Liver (tissue), 9 donors: Measurements from ENCODE around the gene APEX1. TPM values are rescaled to one million over a fixed set of nuclear protein-coding genes. Genes with fewer than 3 reads are reported as not detected.

Experiments used
- DNase-seq: peaks from one replicate; pipeline ENCODE4 v3.0.0-alpha.2; 2017; ENCODE audit warnings: low spot score
- H3K27ac ChIP-seq, 2 donors: one replicate each; pipeline ENCODE4 v1.7.0; 2013; ENCODE audit warnings: inconsistent platforms in 2 of 2, low read length in 2 of 2, control low read depth in 1 of 2, low read depth in 1 of 2, mild to moderate bottlenecking in 1 of 2
- H3K27me3 ChIP-seq, 4 donors: one replicate each; pipeline versions ENCODE4 v1.6.1 to v1.7.0; 2013; ENCODE audit warnings: low read length in 3 of 4, inconsistent platforms in 1 of 4, mild to moderate bottlenecking in 1 of 4, moderate library complexity in 1 of 4; ENCODE audit not compliant: control insufficient read depth in 4 of 4, insufficient read depth in 4 of 4
- H3K36me3 ChIP-seq, 4 donors: one replicate each; pipeline versions ENCODE4 v1.6.1 to v1.7.0; 2013; ENCODE audit warnings: low read length in 3 of 4, mild to moderate bottlenecking in 3 of 4, low read depth in 1 of 4, moderate library complexity in 1 of 4; ENCODE audit not compliant: control insufficient read depth in 4 of 4, insufficient read depth in 3 of 4
- H3K4me1 ChIP-seq, 4 donors: one replicate each; pipeline versions ENCODE4 v1.6.1 to v1.7.0; 2013; ENCODE audit warnings: low read length in 3 of 4, mild to moderate bottlenecking in 3 of 4, moderate library complexity in 1 of 4; ENCODE audit not compliant: control insufficient read depth in 4 of 4, insufficient read depth in 4 of 4
- H3K4me3 ChIP-seq, 3 donors: one replicate each; pipeline versions ENCODE4 v1.6.1 to v1.7.0; 2013; ENCODE audit warnings: low read length in 3 of 3, control low read depth in 1 of 3, low read depth in 1 of 3, mild to moderate bottlenecking in 1 of 3
- H3K9ac ChIP-seq, 2 donors: one replicate each; pipeline ENCODE4 v1.7.0; 2013; ENCODE audit warnings: low read length in 2 of 2, mild to moderate bottlenecking in 2 of 2, moderate library complexity in 2 of 2, control low read depth in 1 of 2, low read depth in 1 of 2
- H3K9me3 ChIP-seq, 4 donors: one replicate each; pipeline versions ENCODE4 v1.6.1 to v1.7.0; 2013; ENCODE audit warnings: low read length in 3 of 4; ENCODE audit not compliant: control insufficient read depth in 4 of 4
- CTCF ChIP-seq: fragments of 150-350 bp; IDR thresholded peaks from 2 replicates; pipeline ENCODE4 v1.5.1; 2017; ENCODE audit warnings: improper control_type of control experiment, low read depth, low read length; ENCODE audit not compliant: missing input control
- EGR1 ChIP-seq, 2 donors: IDR thresholded peaks; 2 replicates each; pipeline ENCODE4 v1.6.1; 2016 to 2018; ENCODE audit warnings: antibody characterized with exemption in 2 of 2, low read depth in 2 of 2
- FOXA1 ChIP-seq: IDR thresholded peaks from 2 replicates; pipeline ENCODE4 v1.6.1; 2016; ENCODE audit warnings: antibody characterized with exemption
- FOXA2 ChIP-seq: IDR thresholded peaks from 2 replicates; pipeline ENCODE4 v1.6.1; 2016; ENCODE audit warnings: antibody characterized with exemption
- GABPA ChIP-seq, 2 donors: IDR thresholded peaks in 1 of 2; conservative IDR thresholded peaks in 1 of 2; 2 replicates each; pipeline ENCODE4 v1.6.1; 2016; ENCODE audit warnings: antibody characterized with exemption in 2 of 2, mild to moderate bottlenecking in 1 of 2, moderate library complexity in 1 of 2
- HNF4A ChIP-seq, 2 donors: conservative IDR thresholded peaks; 2 replicates each; pipeline ENCODE4 v1.6.1; 2016; ENCODE audit warnings: antibody characterized with exemption in 2 of 2, mild to moderate bottlenecking in 2 of 2
- HNF4G ChIP-seq: IDR thresholded peaks from 2 replicates; pipeline ENCODE4 v1.6.1; 2016; ENCODE audit warnings: antibody characterized with exemption
- JUND ChIP-seq, 2 donors: IDR thresholded peaks; 2 replicates each; pipeline ENCODE4 v1.6.1; 2016; ENCODE audit warnings: antibody characterized with exemption in 2 of 2
- MAX ChIP-seq: IDR thresholded peaks from 2 replicates; pipeline ENCODE4 v1.6.1; 2016; ENCODE audit warnings: antibody characterized with exemption
- NR2F2 ChIP-seq: IDR thresholded peaks from 2 replicates; pipeline ENCODE4 v1.6.1; 2016; ENCODE audit warnings: antibody characterized with exemption
- RAD21 ChIP-seq, 2 donors: IDR thresholded peaks; 2 replicates each; pipeline ENCODE4 v1.6.1; 2016; ENCODE audit warnings: antibody characterized with exemption in 2 of 2, mild to moderate bottlenecking in 2 of 2
- RXRA ChIP-seq, 2 donors: IDR thresholded peaks; 2 replicates each; pipeline ENCODE4 v1.6.1; 2017 to 2018; ENCODE audit warnings: antibody characterized with exemption in 2 of 2, mild to moderate bottlenecking in 1 of 2
- SP1 ChIP-seq: IDR thresholded peaks from 2 replicates; pipeline ENCODE4 v1.6.1; 2018; ENCODE audit warnings: antibody characterized with exemption, mild to moderate bottlenecking
- TAF1 ChIP-seq: conservative IDR thresholded peaks from 2 replicates; pipeline ENCODE4 v1.6.1; 2016; ENCODE audit warnings: antibody characterized with exemption, mild to moderate bottlenecking
- YY1 ChIP-seq: IDR thresholded peaks from 2 replicates; pipeline ENCODE4 v1.6.1; 2016; ENCODE audit warnings: antibody characterized with exemption, mild to moderate bottlenecking
- ZBTB33 ChIP-seq: IDR thresholded peaks from 2 replicates; pipeline ENCODE4 v1.6.1; 2016; ENCODE audit warnings: antibody characterized with exemption
- WGBS: extraction: QIAGEN DNeasy Blood & Tissue Kit; methylation state at CpG from one replicate; pipeline ENCODE4 v1.1.7; 2013; 5-methylcytosine and 5-hydroxymethylcytosine counted together
- polyA plus RNA-seq, 2 donors: library from polyadenylated mRNA; stranded (reverse) in 1 of 2; unstranded in 1 of 2; fragments of 200-250 nt in 1 of 2; fragments of >200 nt in 1 of 2; fragmentation: Nextera tagmentation in 1 of 2; extraction: Ambion mirVana in 1 of 2; gene quantifications; one replicate each; pipeline versions ENCODE4 v1.2.1 to v1.2.3, GENCODE V29; 2013 to 2015
- total RNA-seq, 2 donors: library from RNA; depleted of rRNA; stranded (reverse); fragments of >200 nt; gene quantifications; one replicate each; pipeline ENCODE4 v1.2.3, GENCODE V29; 2014
- TF ChIP-seq, protein P1 (sequence below): IDR thresholded peaks from 2 replicates; pipeline ENCODE4 v1.6.1; 2016; ENCODE audit warnings: antibody characterized with exemption, mild to moderate bottlenecking
- TF ChIP-seq, protein P2 (sequence below): IDR thresholded peaks from 2 replicates; pipeline ENCODE4 v1.6.1; 2016; ENCODE audit warnings: antibody characterized with exemption
- donor health status: healthy.
- donor health status: healthy.
- donor health status: healthy.
- donor health status: healthy.
- donor health status: healthy.

APEX1 gene
- total and polyA plus RNA-seq, 4 donors: 32.4 to 64.5 (median 46.7) TPM

- TF ChIP-seq, protein P1, sequence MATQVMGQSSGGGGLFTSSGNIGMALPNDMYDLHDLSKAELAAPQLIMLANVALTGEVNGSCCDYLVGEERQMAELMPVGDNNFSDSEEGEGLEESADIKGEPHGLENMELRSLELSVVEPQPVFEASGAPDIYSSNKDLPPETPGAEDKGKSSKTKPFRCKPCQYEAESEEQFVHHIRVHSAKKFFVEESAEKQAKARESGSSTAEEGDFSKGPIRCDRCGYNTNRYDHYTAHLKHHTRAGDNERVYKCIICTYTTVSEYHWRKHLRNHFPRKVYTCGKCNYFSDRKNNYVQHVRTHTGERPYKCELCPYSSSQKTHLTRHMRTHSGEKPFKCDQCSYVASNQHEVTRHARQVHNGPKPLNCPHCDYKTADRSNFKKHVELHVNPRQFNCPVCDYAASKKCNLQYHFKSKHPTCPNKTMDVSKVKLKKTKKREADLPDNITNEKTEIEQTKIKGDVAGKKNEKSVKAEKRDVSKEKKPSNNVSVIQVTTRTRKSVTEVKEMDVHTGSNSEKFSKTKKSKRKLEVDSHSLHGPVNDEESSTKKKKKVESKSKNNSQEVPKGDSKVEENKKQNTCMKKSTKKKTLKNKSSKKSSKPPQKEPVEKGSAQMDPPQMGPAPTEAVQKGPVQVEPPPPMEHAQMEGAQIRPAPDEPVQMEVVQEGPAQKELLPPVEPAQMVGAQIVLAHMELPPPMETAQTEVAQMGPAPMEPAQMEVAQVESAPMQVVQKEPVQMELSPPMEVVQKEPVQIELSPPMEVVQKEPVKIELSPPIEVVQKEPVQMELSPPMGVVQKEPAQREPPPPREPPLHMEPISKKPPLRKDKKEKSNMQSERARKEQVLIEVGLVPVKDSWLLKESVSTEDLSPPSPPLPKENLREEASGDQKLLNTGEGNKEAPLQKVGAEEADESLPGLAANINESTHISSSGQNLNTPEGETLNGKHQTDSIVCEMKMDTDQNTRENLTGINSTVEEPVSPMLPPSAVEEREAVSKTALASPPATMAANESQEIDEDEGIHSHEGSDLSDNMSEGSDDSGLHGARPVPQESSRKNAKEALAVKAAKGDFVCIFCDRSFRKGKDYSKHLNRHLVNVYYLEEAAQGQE: no peak
- no peak for TF ChIP-seq JUND (IDR thresholded peaks at IDR 0.05)
These were observed 5.6 kb downstream of the APEX1 start (continued) for GRCh38 chr14:20460458-20461224.

DNA sequence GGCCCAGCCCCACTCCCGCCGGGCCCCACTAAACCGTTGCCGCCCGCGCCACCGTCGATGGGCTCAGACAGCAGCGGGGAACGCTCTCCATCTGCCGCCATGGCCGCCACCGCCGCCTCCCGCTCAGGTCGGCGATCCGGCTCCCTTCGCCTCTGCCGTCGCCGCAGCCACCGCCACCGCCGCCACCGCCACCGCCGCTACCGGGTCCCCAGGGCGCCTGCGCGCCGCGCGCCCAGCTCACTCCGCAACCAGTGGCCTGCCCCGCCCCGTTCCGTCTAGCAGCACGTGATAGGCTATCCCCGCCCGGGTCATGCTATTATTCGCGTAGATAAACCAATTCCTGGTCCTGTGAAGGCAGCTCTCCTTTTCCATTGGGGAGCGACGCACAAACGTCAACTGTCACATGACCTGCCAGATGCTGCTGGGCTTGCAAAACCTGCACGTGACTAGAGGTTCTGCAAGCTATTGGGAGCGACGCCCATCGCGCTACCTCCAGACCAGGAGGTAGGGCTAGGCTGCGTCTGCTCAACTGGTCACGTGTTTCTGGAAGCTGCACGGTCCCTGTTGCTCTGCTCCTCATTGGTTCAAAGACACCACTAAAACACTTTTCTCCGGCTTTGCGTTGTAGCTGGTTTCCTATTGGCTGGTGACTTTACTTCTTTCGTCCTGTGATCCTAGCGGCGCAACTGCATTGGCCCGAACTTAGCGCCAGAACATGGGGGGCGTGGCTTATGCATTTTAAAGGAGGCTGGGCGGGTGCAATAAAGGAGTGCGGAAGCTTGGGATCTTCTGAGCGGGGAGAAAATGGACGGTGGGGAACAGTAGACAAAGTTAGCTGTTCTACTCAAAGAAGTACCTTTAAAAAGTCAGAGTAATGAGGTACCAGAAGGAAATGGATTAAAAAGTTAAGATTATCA, 6.5 kb downstream of the APEX1 start, which contains the start of gene PIP4P1:
Gene PIP4P1, minus strand, starts transcription at position 210 of the 917 bp plus-strand sequence. Its CDS starts 109 bp downstream, at position 101.
- Histone ChIP-seq H3K36me3 (peaks cover 7 to 29% (median 26%) of the 10 kb centered on the region in 4 donors), H3K9me3 (no peaks in the 10 kb centered on the region), H3K4me3 (peak within 1 kb of the TSS; percentile 79 to 87 (median 82)), H3K27me3 (no peaks in the 10 kb centered on the region), H3K9ac (peak within 1 kb of the TSS; percentile 59 to 76), H3K27ac (peak within 1 kb of the TSS; percentile 79 to 89), H3K4me1 (peaks cover 0 to 20% (median 12%) of the 10 kb centered on the region in 4 donors)
- under 1% methylated on average over 67 of the region's 67 CpGs for WGBS
- no peak for TF ChIP-seq HNF4G
- peak; percentile 62 to 67 for TF ChIP-seq RXRA (IDR thresholded peaks at IDR 0.05)
- no peak for TF ChIP-seq CTCF
- peak; percentile 36 for TF ChIP-seq FOXA1
- no peak for TF ChIP-seq RAD21 (IDR thresholded peaks at IDR 0.05)
- TF ChIP-seq EGR1 (IDR thresholded peaks at IDR 0.05; ENCODE audit: low read depth in 2 of 2): peak in 1 of 2 donors; percentile 52
- no peak for TF ChIP-seq TAF1
- peak; percentile 99 for TF ChIP-seq SP1
- no peak for TF ChIP-seq NR2F2
- TF ChIP-seq JUND (IDR thresholded peaks at IDR 0.05): peak in 1 of 2 donors; percentile 31
- TF ChIP-seq HNF4A (conservative IDR thresholded peaks at IDR 0.05): peak in 1 of 2 donors; percentile 15
- TF ChIP-seq GABPA (IDR thresholded peaks at IDR 0.05 in 1 of 2, conservative IDR thresholded peaks at IDR 0.05 in 1 of 2): peak in 1 of 2 donors; percentile 58
- peak; percentile 94 for TF ChIP-seq YY1
- TF ChIP-seq, protein P1: peak; percentile 84
- TF ChIP-seq MAX: peak; percentile 98
- no peak for TF ChIP-seq FOXA2
- TF ChIP-seq, protein P2, sequence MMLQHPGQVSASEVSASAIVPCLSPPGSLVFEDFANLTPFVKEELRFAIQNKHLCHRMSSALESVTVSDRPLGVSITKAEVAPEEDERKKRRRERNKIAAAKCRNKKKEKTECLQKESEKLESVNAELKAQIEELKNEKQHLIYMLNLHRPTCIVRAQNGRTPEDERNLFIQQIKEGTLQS: peak; percentile 52
- peak; percentile 92 for TF ChIP-seq ZBTB33
- peak; percentile 96 for DNase-seq
